A204.1 (cell line): ENCODE results near the gene DAP3.
"Not testable (repeated sequence)": the region's sequence is repeated elsewhere in the genome, so short reads cannot be mapped to it uniquely, and the experiment has no call there.

Experiments used
- FAIRE-seq: peaks from 2 replicates; lab custom pipeline; 2012; peaks lifted over from hg19 to GRCh38; lab: Jason Lieb, UNC

The DAP3 gene

DNA sequence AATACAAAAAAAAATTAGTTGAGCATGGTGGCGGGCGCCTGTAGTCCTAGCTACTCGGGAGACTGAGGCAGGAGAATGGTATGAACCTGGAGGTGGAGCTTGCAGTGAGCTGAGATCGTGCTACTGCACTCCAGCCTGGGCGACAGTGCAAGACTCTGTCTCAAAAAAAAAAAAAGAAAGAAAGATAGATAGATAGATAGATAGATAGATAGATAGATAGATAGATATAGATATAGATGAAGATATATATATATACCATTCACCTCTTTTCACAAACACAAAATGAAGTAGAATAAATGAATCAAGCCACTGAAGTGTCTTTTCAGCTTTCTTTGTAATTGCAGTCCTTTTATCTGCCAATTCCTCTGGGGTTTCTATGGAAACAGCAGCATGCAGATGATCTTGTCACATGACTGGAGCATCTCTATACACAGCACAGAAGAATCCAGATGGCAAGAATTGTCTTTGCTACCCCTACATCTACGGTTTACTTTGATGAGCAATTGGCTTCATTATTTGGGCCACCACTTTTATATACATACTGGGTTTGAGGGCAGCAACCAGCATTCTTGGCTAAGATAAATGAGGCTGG lies 29.7 kb downstream of the DAP3 start:
- FAIRE-seq: not testable (repeated sequence)

DNA sequence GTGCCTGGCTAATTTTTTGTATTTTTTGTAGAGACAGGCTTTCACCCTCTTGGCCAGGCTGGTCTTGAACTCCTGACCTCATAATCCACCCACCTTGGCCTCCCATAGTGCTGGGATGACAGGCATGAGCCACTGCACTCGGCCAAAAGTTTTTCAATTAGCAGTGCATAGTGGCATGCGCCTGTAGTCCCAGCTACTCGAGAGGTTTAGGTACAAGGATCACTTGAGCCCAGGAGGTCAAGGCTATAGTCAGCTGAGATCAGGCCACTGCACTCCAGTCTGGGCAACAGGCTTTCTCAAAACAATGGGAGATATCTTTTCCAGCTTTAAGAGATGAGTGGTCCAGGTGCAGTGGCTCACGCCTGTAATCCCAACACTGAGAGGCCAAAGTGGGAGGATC lies 30.8 kb downstream of the DAP3 start:
- FAIRE-seq: no peak

DNA sequence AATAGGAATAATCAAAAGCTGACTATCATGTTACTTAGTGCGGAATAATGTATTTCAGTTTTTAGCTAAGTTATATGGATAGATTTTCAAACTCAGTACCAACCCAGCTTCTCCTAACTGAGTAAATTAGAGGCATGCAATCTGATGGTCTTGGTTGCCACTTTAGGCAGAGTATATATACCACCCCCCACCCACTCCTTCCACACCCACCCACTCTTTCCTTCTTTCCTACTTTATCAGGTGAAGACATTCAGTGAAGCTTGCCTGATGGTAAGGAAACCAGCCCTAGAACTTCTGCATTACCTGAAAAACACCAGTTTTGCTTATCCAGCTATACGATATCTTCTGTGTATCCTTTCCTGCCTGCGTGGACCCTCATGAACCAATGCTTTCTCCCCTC lies 36.3 kb downstream of the DAP3 start:
- no peak for FAIRE-seq

DNA sequence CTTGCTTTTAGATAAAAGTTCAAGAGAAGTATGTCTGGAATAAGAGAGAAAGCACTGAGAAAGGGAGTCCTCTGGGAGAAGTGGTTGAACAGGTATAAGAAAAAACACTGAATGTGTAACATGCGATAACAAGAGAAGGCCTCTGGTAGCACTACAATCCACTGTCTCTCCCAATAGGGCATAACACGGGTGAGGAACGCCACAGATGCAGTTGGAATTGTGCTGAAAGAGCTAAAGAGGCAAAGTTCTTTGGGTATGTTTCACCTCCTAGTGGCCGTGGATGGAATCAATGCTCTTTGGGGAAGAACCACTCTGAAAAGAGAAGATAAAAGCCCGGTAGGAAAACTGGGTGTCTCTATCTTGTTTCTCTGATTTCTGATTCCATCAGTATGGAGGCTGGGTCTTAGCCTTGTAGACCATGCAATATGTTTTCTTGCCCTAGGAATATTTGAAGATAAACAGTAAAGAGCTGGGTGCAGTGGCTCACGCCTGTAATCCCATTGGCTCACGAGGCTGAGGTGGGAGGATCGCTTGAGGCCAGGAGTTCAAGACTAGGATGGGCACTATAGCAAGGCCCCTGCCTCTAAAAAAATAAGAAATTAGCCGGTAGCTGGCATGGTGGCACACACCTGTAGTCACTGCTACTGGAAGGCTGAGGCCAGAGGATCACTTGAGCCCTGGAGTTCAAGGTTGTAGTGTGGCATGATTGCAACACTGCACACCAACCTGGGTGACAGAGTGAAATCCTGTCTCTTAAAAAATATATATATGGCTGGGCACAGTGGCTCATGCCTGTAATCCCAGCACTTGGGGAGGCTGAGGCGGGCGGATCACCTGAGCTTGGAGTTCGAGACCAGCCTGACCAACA lies 40.4 kb downstream of the DAP3 start:
- FAIRE-seq: peak; percentile 94

DNA sequence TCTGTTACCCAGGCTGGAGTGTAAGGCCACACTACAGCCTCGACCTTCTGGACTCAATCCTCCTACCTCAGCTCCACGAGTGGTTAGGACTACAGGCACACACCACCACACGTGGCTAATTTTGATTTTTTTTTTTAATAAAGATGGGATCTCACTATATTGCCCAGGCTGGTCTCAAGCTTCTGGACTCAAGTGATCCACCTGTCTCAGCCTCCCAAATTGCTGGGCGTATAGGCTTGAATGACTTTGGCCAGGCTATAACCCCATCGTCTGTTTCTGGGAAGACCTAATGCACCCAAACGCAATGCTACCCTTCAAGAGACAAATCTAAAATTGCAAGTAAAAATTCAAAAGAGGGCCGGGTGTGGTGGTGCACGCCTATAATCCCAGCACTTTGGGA lies 52.1 kb downstream of the DAP3 start:
- no peak for FAIRE-seq

DNA sequence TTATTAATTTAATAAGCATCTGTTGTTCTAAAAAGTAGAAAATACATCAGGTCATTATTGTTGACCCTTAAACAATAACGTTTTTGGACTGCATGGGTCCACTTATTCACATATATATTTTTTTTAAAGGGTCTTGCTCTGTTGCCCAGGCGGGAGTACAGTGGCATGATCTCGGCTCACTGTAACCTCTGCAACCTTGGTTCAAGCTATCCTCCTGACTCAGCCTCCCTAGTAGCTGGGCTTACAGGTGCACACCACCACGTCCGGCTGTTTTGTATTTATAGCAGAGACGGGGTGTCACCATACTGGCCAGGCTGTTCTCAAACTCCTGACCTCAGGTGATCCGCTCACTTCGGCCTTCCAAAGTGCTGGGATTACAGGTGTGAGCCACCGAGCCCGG lies 53.0 kb downstream of the DAP3 start:
- no peak for FAIRE-seq

DNA sequence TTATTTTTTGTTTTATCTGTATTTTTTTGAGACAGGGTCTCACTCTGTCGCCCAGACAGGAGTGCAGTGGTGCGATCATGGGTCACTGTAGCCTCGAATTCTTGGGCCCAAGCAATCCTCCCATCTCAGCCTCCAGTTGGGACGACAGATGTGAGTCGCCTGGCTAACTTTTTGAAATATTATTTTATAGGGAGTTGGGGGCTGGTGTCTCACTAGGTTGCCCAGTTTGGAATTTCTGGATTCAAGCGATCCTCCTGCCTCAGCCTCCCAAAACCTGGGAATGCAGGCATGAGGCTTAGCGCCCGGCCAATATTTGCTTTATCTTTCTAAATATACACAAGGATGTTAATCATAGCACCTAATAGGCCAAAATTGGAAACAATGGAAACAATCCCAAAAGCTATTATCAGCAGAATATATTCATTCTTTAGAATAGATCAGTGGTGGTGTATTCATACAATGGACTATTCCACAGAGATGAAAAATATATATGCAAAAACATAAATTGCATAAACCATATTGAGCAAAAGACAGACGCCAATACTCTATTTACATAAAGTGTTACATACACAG lies 55.9 kb downstream of the DAP3 start:
- no peak for FAIRE-seq

DNA sequence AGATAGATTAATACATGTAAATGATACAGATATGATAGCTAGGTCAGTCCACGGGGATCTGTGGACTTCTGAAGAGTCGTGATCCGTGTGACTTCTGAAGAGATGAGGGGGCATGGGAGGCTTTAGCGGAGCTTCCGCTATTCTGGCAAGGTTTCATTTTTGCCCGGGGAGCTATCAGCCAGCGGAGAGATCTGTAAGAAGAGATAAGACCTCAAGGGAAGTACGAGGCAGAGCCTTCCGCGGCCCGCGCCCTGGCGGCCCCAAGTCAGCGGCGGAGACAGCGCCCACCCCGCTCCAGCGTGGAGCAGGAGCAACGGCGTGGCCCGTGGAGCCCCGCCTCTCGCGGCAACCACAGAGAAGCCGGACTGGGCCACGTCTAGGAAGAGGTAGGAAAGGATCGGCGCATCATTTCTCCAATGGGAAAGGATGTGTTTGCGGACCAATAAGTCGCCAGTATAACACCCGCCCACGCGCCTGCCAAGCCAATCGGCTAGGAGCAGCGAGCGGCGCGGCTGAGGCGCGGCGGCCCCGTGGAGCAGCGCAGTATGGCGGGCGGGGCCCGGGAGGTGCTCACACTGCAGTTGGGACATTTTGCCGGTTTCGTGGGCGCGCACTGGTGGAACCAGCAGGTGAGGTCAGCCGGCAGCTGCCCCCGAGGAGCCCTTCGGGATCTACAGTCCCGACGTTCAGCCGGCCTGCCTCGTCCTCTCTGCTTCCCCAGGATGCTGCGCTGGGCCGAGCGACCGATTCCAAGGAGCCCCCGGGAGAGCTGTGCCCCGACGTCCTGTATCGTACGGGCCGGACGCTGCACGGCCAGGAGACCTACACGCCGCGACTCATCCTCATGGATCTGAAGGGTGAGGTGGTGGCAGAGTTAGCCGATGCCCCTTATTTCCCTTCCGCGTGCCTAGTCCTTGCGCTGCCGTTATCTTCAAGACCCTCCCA lies 56.7 kb downstream of the DAP3 start:
- FAIRE-seq: peak; percentile 63

DNA sequence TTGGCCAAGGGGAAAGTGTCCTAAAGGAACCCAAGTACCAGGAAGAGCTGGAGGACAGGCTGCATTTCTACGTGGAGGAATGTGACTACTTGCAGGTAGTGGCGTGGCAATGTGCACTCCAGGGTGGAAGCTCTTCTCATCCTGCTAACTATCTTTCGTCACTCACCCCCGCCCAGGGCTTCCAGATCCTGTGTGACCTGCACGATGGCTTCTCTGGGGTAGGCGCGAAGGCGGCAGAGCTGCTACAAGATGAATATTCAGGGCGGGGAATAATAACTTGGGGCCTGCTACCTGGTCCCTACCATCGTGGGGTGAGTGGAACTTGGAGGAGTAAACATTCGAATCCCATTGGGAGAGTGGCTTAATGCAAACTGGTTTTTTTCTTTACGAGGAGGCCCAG lies 58.7 kb downstream of the DAP3 start:
- FAIRE-seq: not testable (repeated sequence)

DNA sequence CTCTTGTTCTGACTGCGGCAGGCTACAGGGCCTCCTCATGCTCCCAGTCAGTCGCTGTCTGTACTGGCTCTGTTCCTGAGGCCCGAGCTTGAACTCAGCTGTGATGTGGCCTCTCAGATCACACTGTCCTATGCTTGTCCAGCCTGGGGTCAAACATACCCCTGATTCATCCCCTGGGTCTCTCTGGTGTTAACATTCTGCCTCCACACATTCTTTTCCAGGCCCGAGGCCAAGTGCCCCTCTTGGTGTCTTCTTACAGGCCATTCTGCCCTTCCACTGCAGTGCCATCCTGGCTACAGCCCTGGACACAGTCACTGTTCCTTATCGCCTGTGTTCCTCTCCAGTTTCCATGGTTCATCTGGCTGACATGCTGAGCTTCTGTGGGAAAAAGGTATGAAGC lies 59.2 kb downstream of the DAP3 start:
- not testable (repeated sequence) for FAIRE-seq

DNA sequence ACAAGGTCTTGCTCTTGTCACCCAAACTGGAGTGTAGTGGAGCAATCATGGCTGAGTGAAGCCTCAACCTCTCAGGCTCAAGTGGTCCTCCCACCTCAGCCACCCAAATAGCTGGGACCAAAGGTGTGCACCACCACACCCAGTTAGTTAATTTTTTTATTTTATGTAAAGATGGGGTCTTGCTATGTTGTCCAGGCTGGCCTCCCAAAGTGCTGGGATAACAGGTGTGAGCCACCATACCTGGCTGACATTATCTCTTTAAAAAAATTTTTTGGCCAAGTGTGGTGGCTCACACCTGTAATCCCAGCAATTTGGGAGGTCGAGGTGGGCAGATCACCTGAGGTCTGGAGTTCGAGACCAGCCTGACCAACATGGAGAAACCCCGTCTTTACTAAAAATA lies 70.1 kb downstream of the DAP3 start:
- FAIRE-seq: not testable (repeated sequence)

GRCh38 chr1:155759966-155760630 lies 71.2 kb downstream of the DAP3 start:
- no peak for FAIRE-seq

GRCh38 chr1:155760751-155761475 lies 72.0 kb downstream of the DAP3 start:
- no peak for FAIRE-seq

GRCh38 chr1:155761736-155762405 lies 73.0 kb downstream of the DAP3 start:
- no peak for FAIRE-seq

GRCh38 chr1:155763090-155763815 lies 74.4 kb downstream of the DAP3 start:
- not testable (repeated sequence) for FAIRE-seq

DNA sequence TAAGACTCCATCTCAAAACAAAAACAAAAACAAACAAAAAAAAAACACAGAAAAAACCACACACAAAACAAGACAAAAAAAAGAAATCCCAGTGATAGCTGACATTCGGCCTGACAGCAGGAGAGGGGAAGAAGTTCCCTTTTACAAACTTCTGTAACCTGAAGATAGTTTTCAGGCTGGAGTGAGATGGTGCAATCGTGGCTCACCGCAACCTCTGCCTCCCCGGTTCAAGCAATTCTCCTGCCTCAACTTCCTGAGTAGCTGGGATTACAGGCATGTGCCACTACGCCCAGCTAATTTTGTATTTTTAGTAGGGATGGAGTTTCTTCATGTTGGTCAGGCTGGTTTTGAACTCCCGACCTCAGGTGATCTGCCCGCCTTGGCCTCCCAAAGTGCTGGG lies 75.1 kb downstream of the DAP3 start:
- FAIRE-seq: not testable (repeated sequence)

- FAIRE-seq: not testable (repeated sequence)
Observed at GRCh38 chr1:155767399-155767989, 78.6 kb downstream of the DAP3 start.

DNA sequence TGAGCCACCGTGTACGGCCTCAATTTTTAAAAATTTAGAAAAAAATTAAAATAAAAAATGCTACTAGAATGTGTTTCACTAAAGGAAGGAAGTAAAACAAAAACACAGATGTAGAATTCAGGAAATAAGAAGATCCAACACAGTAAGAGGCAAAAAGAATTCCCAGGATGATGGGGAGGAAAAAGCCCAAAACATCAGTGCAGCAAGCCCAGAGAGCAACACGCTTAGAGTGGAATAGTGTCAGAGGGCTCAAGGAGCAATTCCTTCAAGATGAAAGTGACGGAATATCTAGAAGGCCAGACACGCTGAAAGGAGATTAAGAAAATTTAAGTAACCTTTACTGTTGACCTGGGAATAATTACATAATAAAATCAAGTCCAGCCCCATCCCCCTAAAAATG lies 80.4 kb downstream of the DAP3 start:
- no peak for FAIRE-seq

- FAIRE-seq: no peak
Observed at GRCh38 chr1:155773221-155773620, 84.3 kb downstream of the DAP3 start.
